ENCODE data around the gene MBNL2.
A peak's percentile ranks its signal among the peaks of the same experiment; 100 is the strongest.
"Not testable (repeated sequence)": the region's sequence is repeated elsewhere in the genome, so short reads cannot be mapped to it uniquely, and the experiment has no call there.

The MBNL2 gene

GRCh38 chr13:97221989-97222700 lies at the start of gene MBNL2:
TSS of gene MBNL2 (plus strand) at chr13:97222333. CDS start at chr13:97276236, 53,903 bp downstream.
- peak; percentile 93 for DNase-seq (ENCODE audit: low read depth)

- DNase-seq (ENCODE audit: low read depth) = peak; percentile 55
Observed at GRCh38 chr13:97174638-97175037, 47.5 kb upstream of the MBNL2 start.

GRCh38 chr13:97175041-97175440 lies 47.1 kb upstream of the MBNL2 start:
- no peak for DNase-seq (ENCODE audit: low read depth)

- no peak for DNase-seq (ENCODE audit: low read depth)
Observed at GRCh38 chr13:97179501-97179900, 42.6 kb upstream of the MBNL2 start.

- DNase-seq (ENCODE audit: low read depth) = no peak
Observed at GRCh38 chr13:97182111-97182890, 39.8 kb upstream of the MBNL2 start.

GRCh38 chr13:97185291-97185690 lies 36.8 kb upstream of the MBNL2 start:
- DNase-seq (ENCODE audit: low read depth) = no peak

- DNase-seq (ENCODE audit: low read depth) = no peak
Observed at GRCh38 chr13:97185751-97186150, 36.4 kb upstream of the MBNL2 start.

GRCh38 chr13:97188207-97188606 lies 33.9 kb upstream of the MBNL2 start:
- DNase-seq (ENCODE audit: low read depth) = no peak

GRCh38 chr13:97189928-97190327 lies 32.2 kb upstream of the MBNL2 start:
- no peak for DNase-seq (ENCODE audit: low read depth)

- DNase-seq (ENCODE audit: low read depth) = no peak
Observed at GRCh38 chr13:97191142-97191541, 31.0 kb upstream of the MBNL2 start.

- no peak for DNase-seq (ENCODE audit: low read depth)
Observed at GRCh38 chr13:97191615-97192014, 30.5 kb upstream of the MBNL2 start.

- DNase-seq (ENCODE audit: low read depth) = no peak
Observed at GRCh38 chr13:97192166-97192565, 30.0 kb upstream of the MBNL2 start.

- no peak for DNase-seq (ENCODE audit: low read depth)
Observed at GRCh38 chr13:97193577-97193976, 28.6 kb upstream of the MBNL2 start.

GRCh38 chr13:97194479-97194878 lies 27.7 kb upstream of the MBNL2 start:
- peak; percentile 87 for DNase-seq (ENCODE audit: low read depth)

- DNase-seq (ENCODE audit: low read depth) = no peak
Observed at GRCh38 chr13:97196340-97196739, 25.8 kb upstream of the MBNL2 start.

GRCh38 chr13:97198753-97199152 lies 23.4 kb upstream of the MBNL2 start:
- peak; percentile 19 for DNase-seq (ENCODE audit: low read depth)

GRCh38 chr13:97199451-97199850 lies 22.7 kb upstream of the MBNL2 start:
- no peak for DNase-seq (ENCODE audit: low read depth)

GRCh38 chr13:97200081-97200942 lies 21.8 kb upstream of the MBNL2 start:
- no peak for DNase-seq (ENCODE audit: low read depth)

- DNase-seq (ENCODE audit: low read depth) = no peak
Observed at GRCh38 chr13:97202761-97203160, 19.4 kb upstream of the MBNL2 start.

GRCh38 chr13:97205465-97205864 lies 16.7 kb upstream of the MBNL2 start:
- no peak for DNase-seq (ENCODE audit: low read depth)

GRCh38 chr13:97205982-97206381 lies 16.2 kb upstream of the MBNL2 start:
- DNase-seq (ENCODE audit: low read depth) = peak; percentile 72

GRCh38 chr13:97207252-97207651 lies 14.9 kb upstream of the MBNL2 start:
- not testable (repeated sequence) for DNase-seq (ENCODE audit: low read depth)

Data from ELR (cell line).